Measurements from ENCODE around the gene UBALD1.

GRCh38 chr16:4591191-4591590 is 23.5 kb downstream of the UBALD1 start:
- TF ChIP-seq POLR2AphosphoS5 (IDR thresholded peaks at IDR 0.05; ENCODE audit: borderline replicate concordance, low read depth, low read length) (no peak), FOXP2 (optimal IDR thresholded peaks at IDR 0.05; ENCODE audit: control extremely low read depth, extremely low read length, insufficient read depth) (no peak)

All from SK-N-MC (cell line).